ENCODE measurements around the gene UCP3.

UCP3 gene

GRCh38 chr11:73980001-73980961, 28.6 kb downstream of the UCP3 start:
- in situ Hi-C loops (cut with HindIII; ENCODE audit: low sequenced_read_pairs) = no loop called here

- in situ Hi-C loops (cut with HindIII; ENCODE audit: low sequenced_read_pairs) = no loop called here
Measured at GRCh38 chr11:73978576-73979086, 30.3 kb downstream of the UCP3 start.

- in situ Hi-C loops (cut with HindIII; ENCODE audit: low sequenced_read_pairs) = no loop called here
Measured at GRCh38 chr11:73977856-73978519, 30.9 kb downstream of the UCP3 start.

GRCh38 chr11:73976451-73977151, 32.3 kb downstream of the UCP3 start:
- in situ Hi-C loops (cut with HindIII; ENCODE audit: low sequenced_read_pairs) = no loop called here

- in situ Hi-C loops (cut with HindIII; ENCODE audit: low sequenced_read_pairs) = no loop called here
Measured at GRCh38 chr11:73975479-73975757, 33.5 kb downstream of the UCP3 start.

GRCh38 chr11:73974604-73975478, 34.0 kb downstream of the UCP3 start:
- in situ Hi-C loops (cut with HindIII; ENCODE audit: low sequenced_read_pairs) = no loop called here

GRCh38 chr11:73972620-73973449, 36.0 kb downstream of the UCP3 start:
- in situ Hi-C loops (cut with HindIII; ENCODE audit: low sequenced_read_pairs) = no loop called here

- in situ Hi-C loops (cut with HindIII; ENCODE audit: low sequenced_read_pairs) = no loop called here
Measured at GRCh38 chr11:73972187-73972586, 36.7 kb downstream of the UCP3 start.

GRCh38 chr11:73971175-73971719, 37.6 kb downstream of the UCP3 start:
- in situ Hi-C loops (cut with HindIII; ENCODE audit: low sequenced_read_pairs) = no loop called here

GRCh38 chr11:73969991-73970800, 38.7 kb downstream of the UCP3 start:
- in situ Hi-C loops (cut with HindIII; ENCODE audit: low sequenced_read_pairs) = no loop called here

- in situ Hi-C loops (cut with HindIII; ENCODE audit: low sequenced_read_pairs) = no loop called here
Measured at GRCh38 chr11:73969091-73969490, 39.8 kb downstream of the UCP3 start.

GRCh38 chr11:73968356-73968966, 40.4 kb downstream of the UCP3 start:
- in situ Hi-C loops (cut with HindIII; ENCODE audit: low sequenced_read_pairs) = no loop called here

GRCh38 chr11:73965764-73966121, 43.1 kb downstream of the UCP3 start:
- in situ Hi-C loops (cut with HindIII; ENCODE audit: low sequenced_read_pairs) = no loop called here

GRCh38 chr11:73965076-73965763, 43.7 kb downstream of the UCP3 start:
- in situ Hi-C loops (cut with HindIII; ENCODE audit: low sequenced_read_pairs) = no loop called here

GRCh38 chr11:73963861-73964260, 45.0 kb downstream of the UCP3 start:
- in situ Hi-C loops (cut with HindIII; ENCODE audit: low sequenced_read_pairs) = no loop called here

- in situ Hi-C loops (cut with HindIII; ENCODE audit: low sequenced_read_pairs) = no loop called here
Measured at GRCh38 chr11:73962101-73962705, 46.7 kb downstream of the UCP3 start.

- in situ Hi-C loops (cut with HindIII; ENCODE audit: low sequenced_read_pairs) = no loop called here
Measured at GRCh38 chr11:73961321-73961720, 47.6 kb downstream of the UCP3 start.
